Prostate gland (tissue), 2 donors: ENCODE results near the gene DDX21. TPM values are rescaled to one million over a fixed set of nuclear protein-coding genes. Genes with fewer than 3 reads are reported as not detected.

Experiments
- DNase-seq: peaks from one replicate; pipeline ENCODE4 v3.0.0-alpha.2; 2019; ENCODE audit warnings: low spot score
- H3K27ac ChIP-seq, 2 donors: fragments of 200-600 bp; sonication (generic); 2 replicates each; pipeline ENCODE4 v1.5.1; 2017 to 2019
- H3K27me3 ChIP-seq: fragments of 200-600 bp; sonication (generic); replicated peaks from 2 replicates; pipeline ENCODE4 v1.5.1; 2019; ENCODE audit not compliant: insufficient read depth
- H3K36me3 ChIP-seq, 2 donors: fragments of 200-600 bp; sonication (generic); 1 replicate in 1 of 2; 2 replicates in 1 of 2; pipeline versions ENCODE4 v1.5.1 to v1.8.1; 2017 to 2019
- H3K4me1 ChIP-seq: fragments of 200-600 bp; sonication (generic); replicated peaks from 2 replicates; pipeline ENCODE4 v1.5.1; 2019
- H3K4me3 ChIP-seq, 2 donors: fragments of 200-600 bp; sonication (generic); 2 replicates each; pipeline ENCODE4 v1.5.1; 2017 to 2019
- H3K9me3 ChIP-seq: fragments of 200-600 bp; sonication (generic); 2 replicates; pipeline ENCODE4 v1.5.1; 2017
- CTCF ChIP-seq, 4 experiments: fragments of 200-600 bp in 2 of 4; fragments of 450-650 bp in 2 of 4; sonication (generic) in 2 of 4; IDR thresholded peaks; 1 replicate in 3 of 4; 2 replicates in 1 of 4; pipeline ENCODE4 v1.5.1; 2016 to 2019; ENCODE audit warnings: antibody characterized with exemption in 4 of 4, mild to moderate bottlenecking in 2 of 4, moderate library complexity in 2 of 4
- POLR2A ChIP-seq: fragments of 450-650 bp; IDR thresholded peaks from one replicate; pipeline ENCODE4 v1.6.1; 2016; ENCODE audit warnings: antibody characterized with exemption, mild to moderate bottlenecking
- POLR2AphosphoS5 ChIP-seq: sonication (generic); formaldehyde crosslinking; IDR thresholded peaks from one replicate; pipeline ENCODE4 v1.6.1; 2017; ENCODE audit warnings: antibody characterized with exemption
- WGBS: methylation state at CpG from one replicate; pipeline ENCODE4 v1.1.5; 2018; 5-methylcytosine and 5-hydroxymethylcytosine counted together
- intact Hi-C: fragments of 100-400 bp; cut with DNase I; formaldehyde crosslinking; loops from one replicate; pipeline ENCODE4 v1.14.2; 2022
- total RNA-seq, 2 donors: library from RNA; depleted of rRNA; stranded (reverse); fragments of >200 nt; gene quantifications; one replicate each; pipeline ENCODE4 v1.1.0, GENCODE V29; 2016

Gene DDX21
- total RNA-seq, 2 donors from 2014 or later, result 28.9 to 41.0 TPM

GRCh38 chr10:68955355-68955831 is 577 bp upstream of the DDX21 start:
- no peaks in the 10 kb centered on the region for H3K9me3 ChIP-seq
- peak overlapping the region; percentile 70 to 71 for H3K27ac ChIP-seq
- WGBS, result 3% methylated on average over 16 of the region's 16 CpGs
- TF ChIP-seq POLR2A (no peak), POLR2AphosphoS5 (no peak), CTCF (IDR thresholded peaks at IDR 0.05) (no peak)
- H3K4me3 ChIP-seq, result peak overlapping the region; percentile 74 to 88
- no peaks in the 10 kb centered on the region for H3K27me3 ChIP-seq
- H3K4me1 ChIP-seq, result no peaks in the 10 kb centered on the region
- intact Hi-C loops, result no loop called here
- DNase-seq, result no peak
- no peaks in the 10 kb centered on the region for H3K36me3 ChIP-seq

DNA sequence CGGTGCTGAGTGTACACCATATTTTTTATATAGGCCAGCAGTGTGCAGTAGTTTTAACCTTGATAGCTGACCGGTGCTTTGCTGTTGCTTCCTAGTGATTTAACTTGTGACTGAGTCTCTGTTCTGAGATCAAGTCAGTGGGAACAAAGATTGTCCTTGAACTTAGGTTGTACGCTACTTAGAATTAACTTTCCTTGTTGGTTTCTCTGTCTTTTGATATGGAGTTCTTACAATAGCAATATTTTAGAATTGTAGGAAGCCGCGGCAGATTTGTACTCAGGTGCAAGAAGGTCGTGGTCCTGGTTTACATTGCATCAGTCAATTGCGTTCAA is 1.3 kb downstream of the DDX21 start:
- WGBS, result 68% methylated on average over 7 of the region's 7 CpGs
- Histone ChIP-seq H3K4me3 (peak overlapping the region; percentile 74 to 88), H3K9me3 (no peaks in the 10 kb centered on the region), H3K27ac (peak overlapping the region in 1 of 2 donors; percentile 70), H3K4me1 (no peaks in the 10 kb centered on the region), H3K36me3 (no peaks in the 10 kb centered on the region), H3K27me3 (no peaks in the 10 kb centered on the region)
- intact Hi-C loops, result no loop called here
- TF ChIP-seq CTCF (IDR thresholded peaks at IDR 0.05) (no peak), POLR2A (no peak), POLR2AphosphoS5 (no peak)
- no peak for DNase-seq

GRCh38 chr10:68957654-68958053 is 1.7 kb downstream of the DDX21 start:
- intact Hi-C loops, result no loop called here
- no peaks in the 10 kb centered on the region for H3K9me3 ChIP-seq
- H3K27me3 ChIP-seq, result no peaks in the 10 kb centered on the region
- no peaks in the 10 kb centered on the region for H3K36me3 ChIP-seq
- H3K4me1 ChIP-seq, result no peaks in the 10 kb centered on the region
- WGBS, result 79% methylated on average over 3 of the region's 3 CpGs
- H3K27ac ChIP-seq, result no peak overlapping the region
- DNase-seq, result no peak
- no peak for TF ChIP-seq POLR2A
- TF ChIP-seq CTCF (IDR thresholded peaks at IDR 0.05), result no peak
- TF ChIP-seq POLR2AphosphoS5, result no peak
- H3K4me3 ChIP-seq, result no peak overlapping the region

GRCh38 chr10:68959695-68960527 is 3.9 kb downstream of the DDX21 start:
- no peaks in the 10 kb centered on the region for H3K9me3 ChIP-seq
- H3K27me3 ChIP-seq, result no peaks in the 10 kb centered on the region
- no peak overlapping the region for H3K27ac ChIP-seq
- peaks cover 0 to 3% of the 10 kb centered on the region in 2 donors for H3K36me3 ChIP-seq
- DNase-seq, result no peak
- no peak for TF ChIP-seq CTCF (IDR thresholded peaks at IDR 0.05)
- TF ChIP-seq POLR2AphosphoS5, result no peak
- no peak for TF ChIP-seq POLR2A
- intact Hi-C loops, result no loop called here
- H3K4me3 ChIP-seq, result no peak overlapping the region
- 93% methylated on average over 4 of the region's 4 CpGs for WGBS
- H3K4me1 ChIP-seq, result no peaks in the 10 kb centered on the region

DNA sequence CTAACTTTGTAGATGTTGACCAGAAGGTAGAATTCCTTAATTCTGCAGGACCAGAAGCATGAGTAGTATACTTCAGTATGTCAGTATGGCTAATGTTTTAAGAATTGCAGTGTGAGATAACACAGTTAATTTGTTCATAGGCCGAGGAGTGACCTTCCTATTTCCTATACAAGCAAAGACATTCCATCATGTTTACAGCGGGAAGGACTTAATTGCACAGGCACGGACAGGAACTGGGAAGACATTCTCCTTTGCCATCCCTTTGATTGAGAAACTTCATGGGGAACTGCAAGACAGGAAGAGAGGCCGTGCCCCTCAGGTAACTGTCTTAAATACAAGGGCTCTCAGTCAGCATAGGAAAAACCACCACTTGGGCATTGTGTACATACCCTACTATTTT is 7.2 kb downstream of the DDX21 start:
- no peaks in the 10 kb centered on the region for H3K27me3 ChIP-seq
- no peaks in the 10 kb centered on the region for H3K9me3 ChIP-seq
- H3K4me1 ChIP-seq, result no peaks in the 10 kb centered on the region
- DNase-seq, result no peak
- H3K36me3 ChIP-seq, result peaks cover 10 to 12% of the 10 kb centered on the region in 2 donors
- TF ChIP-seq POLR2A (no peak), POLR2AphosphoS5 (no peak), CTCF (IDR thresholded peaks at IDR 0.05) (no peak)
- 90% methylated on average over 4 of the region's 4 CpGs for WGBS
- H3K4me3 ChIP-seq, result no peak overlapping the region
- intact Hi-C loops, result no loop called here
- no peak overlapping the region for H3K27ac ChIP-seq
